HS-27A (cell line): ENCODE results near the gene PHEX.
A peak's percentile ranks its signal among the peaks of the same experiment; 100 is the strongest.

Experiments
- DNase-seq: peaks from one replicate; pipeline ENCODE4 v3.0.0-alpha.2; 2012; ENCODE audit warnings: low read depth, missing footprints

PHEX gene

DNA sequence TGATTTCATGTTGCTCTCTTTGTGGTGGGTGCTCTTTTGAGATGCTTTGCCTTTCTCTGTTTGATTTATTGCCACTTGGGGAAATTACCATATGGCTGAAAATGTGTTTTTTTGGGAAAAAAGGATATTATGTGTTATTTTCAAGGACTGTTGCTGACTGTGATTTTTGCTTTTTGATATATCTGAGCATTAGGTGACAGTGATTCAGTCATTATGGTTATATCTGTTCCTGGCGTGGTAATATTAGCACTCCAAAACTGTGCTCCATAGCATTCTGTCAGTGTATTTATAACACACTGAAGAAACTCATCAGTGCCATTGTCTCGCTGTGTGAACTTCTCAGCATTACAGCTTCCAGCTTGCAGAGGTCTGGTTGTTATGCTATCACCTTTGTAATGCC, 73.8 kb downstream of the PHEX start:
- DNase-seq: no peak

DNA sequence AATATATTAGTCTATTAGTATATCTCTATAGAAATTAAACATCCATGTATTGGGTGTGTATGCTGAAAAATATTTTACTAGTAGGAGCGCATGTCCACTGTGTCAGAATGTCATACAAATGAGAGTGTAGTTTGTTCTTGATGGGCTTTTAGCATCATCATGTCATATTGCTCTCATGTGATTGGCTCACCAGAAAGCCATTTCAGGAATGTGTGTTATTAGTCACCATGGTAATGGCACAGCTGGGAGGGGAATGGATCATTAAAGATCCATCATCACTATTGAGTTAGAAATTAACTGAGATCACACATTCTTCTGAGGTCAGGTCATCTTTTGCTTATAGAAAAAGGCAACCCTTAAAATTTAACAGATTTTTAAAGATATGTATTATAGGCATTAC, 77.3 kb downstream of the PHEX start:
- peak; percentile 29 for DNase-seq

DNA sequence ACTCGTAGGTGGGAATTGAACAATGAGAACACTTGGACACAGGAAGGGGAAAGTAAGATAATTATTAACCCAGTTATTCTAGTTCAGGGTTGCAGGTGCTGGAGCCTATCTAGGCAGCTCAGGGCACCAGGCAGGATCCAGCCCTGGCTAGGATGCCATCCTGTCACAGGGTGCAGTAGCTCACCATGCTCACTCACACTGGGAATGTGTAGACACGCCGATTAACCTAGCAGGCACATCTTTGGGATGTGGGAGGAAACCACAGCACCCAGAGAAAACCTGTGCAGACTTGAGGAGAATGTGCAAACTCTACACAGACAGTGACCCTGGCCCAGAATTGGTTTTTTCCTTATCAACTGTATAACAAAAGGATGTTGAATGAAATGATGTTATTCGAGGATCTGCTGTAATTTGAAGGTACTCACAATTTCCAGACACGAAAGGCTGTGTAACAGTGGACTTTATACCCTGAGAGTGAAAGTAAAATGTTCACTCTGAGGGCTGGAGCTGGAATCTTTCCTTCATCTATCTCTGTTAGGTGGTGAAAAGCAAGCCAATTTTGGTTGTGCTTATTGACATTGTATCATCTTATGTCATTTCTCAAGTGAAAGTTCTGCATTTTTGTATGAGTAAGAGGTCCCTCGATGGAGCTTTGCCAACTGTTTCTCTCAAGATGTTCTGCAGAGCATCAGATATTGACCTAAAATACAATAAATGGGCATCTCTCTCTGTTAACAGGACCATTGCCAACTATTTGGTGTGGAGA, 78.8 kb downstream of the PHEX start:
- no peak for DNase-seq

DNA sequence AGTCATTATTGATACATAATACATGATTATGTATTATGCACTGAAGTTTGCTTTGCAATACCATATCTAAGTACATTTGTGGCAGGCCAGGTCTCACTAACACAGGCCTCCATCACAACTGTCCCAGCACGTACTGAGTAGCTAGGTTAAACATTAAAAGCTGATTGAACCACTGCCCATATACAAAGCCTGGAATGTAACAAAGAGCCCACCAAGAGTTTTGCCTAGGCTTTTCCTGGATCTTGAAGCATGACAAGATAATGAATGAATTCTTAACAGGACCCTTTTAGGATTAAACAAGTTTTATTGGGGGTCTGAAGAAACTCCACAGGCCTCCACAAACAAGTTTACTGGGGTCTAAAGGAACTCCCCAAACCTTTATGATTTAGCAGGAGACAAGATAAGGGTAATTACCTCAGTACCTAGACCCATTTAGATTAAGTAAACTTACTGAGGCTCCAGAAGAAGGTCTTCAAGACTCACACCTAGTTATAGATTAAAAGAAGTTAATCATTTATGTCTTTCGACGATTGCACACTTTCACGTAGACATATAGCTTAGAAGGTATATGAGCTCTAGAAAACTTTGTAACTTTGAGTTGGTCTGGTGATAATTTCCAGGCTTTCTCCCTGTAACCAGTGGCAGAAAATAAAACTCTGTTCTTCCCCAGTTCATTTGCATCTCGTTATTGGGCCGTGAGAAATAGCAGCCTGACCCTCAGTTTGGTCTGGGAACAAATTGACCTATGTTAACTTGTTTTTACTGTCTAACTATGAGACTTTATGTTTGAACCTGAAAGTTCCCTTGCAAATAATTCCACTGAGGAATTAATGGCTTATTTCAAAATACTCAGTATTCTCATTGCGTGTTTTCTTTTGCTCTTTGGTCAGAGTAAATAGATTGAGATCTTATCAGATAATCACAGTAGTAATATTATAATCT, 84.8 kb downstream of the PHEX start:
- DNase-seq: no peak

DNA sequence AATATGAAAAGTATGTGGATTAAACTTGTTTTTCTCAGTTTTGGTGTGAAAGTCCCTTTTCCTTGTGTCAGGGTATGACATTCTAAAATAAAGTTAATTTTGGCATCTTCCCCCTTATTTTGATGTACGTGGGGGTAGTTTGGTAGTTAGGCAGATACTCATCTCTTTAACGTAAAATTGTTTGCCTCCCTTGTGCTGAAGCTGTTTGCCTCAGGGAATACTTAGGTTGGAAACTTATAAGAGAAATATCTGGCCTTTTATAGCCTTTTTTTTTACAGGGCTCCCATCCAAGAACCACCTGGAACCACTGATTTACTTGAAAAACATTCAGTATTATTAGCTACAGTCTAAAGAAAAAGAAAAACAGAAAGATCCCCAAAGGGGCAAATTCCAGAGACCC, 85.5 kb downstream of the PHEX start:
- DNase-seq: no peak

DNA sequence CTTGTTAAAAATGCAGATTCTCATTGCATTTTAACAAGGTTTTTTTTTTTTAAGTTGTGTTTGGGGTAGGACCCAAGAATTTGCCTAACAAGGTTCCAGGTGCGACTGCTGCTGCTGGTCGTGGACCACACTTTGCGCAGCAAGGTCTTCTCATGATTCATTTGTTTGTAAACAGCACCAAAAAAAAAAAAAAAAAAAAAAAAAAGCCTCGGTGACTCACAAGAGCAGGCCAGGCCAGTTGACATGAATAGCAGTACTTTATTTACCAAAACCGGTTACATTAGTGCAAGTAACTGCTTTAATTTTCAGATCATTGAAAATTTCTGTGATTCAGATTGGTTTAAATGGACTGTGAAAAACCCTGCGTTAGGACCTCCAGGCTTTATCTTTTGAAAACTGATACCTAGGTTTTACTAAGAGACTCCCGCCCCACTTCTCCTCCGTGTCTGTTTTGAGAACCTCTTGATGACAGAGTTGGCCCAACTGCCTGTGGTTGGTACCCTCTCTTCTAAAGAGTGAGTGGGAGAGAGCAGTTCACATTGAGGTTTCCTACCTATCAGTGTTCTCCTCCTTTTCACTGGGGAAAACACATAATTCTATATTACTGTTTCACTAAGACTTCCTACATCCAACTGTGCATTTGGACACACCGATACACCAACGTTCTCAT, 86.2 kb downstream of the PHEX start:
- DNase-seq: no peak

DNA sequence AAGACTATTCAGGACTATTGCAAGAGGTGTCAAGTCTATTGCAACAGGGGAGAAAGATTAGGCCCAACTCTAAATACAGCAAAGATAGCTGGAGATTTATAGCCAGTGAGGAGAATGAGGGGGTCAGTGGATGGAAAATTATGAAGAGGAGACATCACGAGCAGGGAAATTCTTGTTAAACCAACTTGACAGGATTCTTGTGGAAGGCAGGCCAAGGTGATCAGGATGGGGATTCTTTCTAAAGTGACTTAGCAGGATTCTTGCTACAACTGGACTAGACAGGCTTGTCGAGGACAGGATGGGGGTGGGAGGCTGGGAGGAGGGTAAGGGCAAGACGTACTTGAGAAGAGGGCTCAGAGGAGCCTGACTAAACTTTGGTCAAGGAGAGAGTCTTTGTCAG, 89.0 kb downstream of the PHEX start:
- DNase-seq: no peak

DNA sequence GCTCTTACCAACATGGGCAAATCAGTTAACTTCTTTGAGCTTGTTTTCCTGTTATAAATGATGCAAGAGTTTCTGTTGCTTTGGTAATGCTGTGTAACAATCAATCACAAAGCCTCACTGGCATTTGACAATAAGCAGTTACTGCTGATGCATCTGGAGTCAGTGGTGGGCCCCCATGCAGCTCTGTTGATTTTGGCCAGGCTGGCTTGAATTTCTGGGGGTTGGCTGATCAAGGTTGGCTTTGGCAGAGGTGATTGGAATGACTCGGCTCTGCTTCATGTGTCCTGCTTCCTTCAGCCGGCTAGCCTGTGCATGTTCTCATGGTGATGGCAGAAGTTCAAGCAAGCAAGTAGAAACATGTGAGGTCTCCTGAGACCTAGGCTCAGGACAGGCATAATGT, 90.4 kb downstream of the PHEX start:
- no peak for DNase-seq

DNA sequence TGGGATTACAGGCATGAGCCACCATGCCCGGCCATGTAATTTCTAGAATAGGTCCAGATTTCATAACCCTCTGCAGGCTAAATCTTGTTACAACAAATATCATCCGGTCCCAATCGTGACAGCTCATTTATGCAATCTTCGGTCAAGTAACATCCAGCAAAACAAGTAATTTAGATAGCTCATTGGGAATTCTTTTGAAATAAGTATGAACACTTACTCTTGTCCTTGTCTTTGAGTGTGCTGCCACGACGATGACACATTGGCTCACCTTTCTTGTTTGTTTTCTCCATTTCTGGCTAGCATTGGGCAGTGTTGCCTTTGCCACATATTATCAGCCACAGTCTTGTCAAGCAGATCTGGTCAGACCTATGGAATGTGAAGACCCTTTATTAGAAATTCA, 92.0 kb downstream of the PHEX start:
- DNase-seq: no peak

DNA sequence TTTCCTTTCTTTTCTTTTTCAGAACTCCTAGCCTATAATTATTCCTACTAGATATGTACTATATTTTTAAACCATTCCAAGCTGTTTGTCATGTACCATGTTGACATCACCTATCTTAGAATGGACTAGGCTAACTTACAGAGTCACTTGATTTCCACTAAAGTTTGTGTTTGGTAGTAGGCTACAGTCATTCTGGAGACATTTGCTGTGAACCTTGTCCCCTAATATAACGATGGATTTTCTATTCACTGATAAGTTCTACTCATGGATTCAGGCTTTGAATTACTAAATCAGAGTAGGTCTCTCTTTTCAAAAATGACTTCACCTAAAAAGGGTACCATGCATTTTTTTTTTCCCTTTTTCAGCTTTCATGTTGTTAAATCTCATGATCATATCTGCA, 93.4 kb downstream of the PHEX start:
- no peak for DNase-seq

DNA sequence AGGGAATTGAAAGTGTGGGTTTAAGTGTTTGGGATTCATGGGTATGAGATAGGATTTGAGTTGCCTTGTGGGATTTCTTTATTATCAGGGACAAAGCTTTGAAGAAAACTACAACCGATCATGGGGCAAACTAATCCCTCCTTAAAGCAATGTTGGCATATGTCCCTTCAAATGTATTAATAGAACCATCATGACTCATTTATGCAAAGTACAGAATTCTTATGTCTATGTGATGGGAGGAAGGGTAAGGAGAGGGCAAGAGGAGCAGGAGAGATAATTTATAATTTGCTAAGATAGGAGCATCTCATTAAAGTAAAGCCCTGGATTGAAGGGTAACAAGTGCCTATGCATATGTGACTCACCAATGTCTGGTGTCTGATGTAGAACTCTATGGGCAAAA, 94.2 kb downstream of the PHEX start:
- DNase-seq: no peak

DNA sequence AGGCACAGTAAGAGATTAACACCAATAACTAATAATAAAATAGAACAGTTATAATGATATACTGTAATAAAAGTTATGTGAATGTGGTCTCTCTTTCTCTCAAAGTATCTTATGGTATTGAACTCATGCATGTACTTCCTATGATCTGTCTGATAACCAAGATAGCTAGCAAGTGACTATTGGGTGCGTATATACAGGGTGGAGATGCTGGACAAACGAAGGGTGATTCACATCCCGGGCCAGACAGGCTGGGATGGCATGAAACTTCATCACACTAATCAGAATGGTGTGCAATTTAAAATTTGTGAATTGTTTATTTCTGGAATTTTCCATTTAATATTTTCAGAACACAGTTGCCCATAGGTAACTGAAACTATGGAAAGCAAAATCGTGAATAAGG, 96.8 kb downstream of the PHEX start:
- no peak for DNase-seq

DNA sequence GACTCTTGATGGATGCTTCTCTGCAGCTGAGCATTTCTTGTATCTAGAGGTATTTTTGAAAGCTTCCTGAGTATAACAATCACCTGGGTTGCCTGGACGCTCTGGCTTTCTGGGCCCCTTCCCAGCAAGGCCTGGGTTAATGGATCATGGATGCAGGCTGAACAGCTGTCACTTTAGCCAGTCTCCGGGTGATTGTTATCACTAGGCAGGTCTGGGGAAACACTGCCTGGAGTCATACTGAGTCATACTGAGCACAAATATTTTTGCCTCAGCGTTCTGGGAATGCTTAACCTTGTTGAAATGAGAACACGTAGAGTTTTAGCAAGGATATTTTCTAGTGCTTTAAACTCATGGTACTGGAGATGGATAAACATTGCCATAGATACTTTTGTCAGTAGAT, 102.6 kb downstream of the PHEX start:
- DNase-seq: no peak

DNA sequence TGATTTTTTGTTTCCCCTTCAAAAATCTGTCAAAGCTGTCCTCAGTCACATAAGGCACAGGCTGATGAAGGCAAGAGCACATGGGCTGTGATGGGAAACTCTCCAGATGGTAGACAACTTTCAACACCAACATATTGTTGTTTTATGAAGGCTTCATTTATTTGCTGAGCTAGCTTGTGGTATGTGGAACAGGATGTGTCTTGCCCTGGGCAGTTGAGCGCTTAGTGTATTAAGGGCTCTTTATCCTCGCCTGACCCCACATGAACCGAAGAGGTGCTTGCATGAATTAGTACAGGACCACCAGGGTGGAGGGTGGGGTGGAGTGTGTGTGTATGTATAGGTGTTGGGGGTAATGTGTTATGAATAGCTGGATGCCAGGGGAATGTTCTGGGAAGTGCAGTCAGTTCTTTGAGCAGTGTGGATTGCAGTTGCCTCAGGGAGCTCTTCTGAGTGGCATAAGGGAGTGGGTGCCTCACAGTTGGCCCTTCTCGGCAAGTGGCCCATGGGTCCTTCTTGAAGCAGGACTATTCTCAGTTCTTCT, 103.1 kb downstream of the PHEX start:
- DNase-seq: no peak

DNA sequence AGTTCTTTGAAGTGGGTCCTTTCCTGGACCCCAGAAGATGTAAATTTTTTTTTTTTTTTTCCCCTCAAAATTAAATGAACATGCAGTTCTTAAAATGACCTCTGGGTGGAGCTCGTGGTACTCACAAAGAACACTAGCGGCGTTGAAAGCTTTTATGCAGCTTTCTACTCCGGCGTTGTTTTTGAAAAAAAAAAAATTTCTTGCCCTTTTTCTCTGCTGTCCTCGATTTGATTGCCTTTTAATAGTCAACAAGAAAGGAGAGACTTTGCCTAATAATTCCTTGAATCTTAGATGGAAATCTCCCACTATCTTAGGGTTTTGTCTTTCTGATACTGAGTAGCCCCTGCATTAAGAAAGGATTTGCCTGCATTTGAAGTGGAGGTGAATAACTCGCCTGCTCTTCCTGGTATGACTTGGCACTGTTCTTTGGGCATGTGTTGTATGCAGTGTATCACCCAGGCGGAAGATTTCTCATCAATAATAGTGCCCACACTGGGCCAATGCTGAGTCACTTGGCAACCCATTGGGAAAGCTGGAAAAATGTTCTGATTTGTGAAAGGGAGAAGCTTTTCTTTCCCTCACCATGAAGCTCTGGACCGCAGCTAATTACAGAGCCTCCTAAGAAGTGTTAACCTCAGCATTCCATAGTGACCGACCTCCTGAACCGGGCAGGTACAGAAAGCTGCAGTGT, 104.0 kb downstream of the PHEX start:
- no peak for DNase-seq

DNA sequence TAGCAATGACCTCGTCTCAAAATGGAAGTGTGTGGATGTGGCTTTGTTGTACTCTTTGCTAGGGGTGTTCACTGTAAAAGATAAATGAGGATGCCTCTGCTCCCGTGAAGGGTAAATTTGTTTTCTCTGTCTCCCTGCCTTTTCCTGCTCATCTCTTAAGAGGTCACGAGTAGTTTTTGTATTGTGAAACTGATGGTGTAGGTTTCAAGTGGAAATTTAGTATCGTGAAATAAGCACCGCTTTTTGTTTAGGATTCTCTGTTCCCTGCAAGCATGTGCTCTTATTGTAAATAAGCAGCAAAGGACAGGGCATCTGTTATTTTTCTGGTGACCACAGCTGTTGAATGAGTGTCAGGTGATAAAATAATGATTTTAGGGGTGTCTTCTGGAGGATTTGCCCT, 104.6 kb downstream of the PHEX start:
- DNase-seq: no peak

DNA sequence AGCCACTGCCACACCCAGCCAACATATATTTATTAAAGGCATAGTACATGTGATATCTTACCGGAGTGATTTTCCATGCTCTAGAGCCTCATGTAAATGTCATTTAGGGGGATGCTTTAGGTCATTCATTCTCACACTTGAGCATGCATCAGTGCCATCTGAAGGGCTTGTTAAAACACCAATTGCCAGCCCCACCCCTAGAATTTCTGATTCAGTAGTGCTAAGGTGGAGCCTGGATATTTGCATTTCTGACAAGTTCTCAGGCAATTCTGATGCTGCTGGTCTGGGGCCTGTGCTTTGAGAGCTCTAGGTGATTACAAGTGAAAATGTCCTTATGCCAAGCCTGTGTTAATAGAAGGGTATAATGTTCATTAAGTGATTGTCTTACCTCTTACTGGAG, 107.7 kb downstream of the PHEX start:
- DNase-seq: no peak

DNA sequence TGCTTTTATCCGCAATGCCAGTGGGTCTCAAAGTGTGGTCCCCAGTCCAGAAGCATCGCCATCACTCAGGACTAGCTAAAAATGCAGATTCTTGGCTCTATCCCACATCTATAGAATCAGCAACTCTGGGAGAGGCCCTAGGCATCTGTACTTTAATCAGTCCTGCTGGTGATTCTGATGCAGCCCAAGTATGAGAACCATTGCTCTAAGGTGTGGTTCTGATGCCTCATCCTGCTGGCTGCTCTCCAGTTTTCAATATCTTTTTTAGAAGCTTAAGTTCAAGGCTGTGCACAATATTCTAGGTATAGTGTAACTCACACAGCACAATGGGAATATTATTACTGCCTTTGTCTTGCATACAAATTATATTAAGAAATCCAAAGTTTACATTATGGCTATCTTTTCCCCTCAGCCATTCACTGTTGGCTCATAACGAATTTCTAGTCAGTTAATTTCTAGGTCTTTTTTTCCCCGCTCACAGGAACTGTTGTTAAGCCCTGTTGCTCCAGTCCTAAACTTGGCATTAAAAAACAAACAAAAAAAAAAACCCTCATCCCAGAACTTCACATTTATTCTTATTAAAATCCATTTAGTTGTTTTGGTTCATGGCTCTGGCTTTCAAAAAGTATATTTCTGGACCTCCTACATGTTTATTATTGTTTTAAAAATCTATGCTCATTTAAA, 109.1 kb downstream of the PHEX start:
- no peak for DNase-seq

DNA sequence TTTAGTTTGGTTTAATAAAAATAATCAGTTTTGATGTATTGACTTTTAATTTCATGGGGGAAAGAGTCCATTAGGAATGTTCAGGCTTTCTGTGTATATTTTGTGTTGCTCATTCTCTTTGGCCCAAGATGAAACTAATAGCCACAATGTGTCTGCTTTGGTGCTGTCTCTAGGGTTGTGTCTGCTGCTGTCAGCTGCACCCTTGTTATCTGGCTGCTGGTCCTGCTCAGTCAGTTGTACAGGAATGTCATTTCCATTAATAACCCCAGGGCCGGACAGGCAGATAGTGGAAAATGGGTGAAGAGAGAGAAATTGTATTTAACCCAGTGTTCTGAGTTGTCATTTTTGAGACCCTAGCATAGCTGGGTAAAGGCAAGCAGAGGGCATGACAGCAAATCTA, 115.1 kb downstream of the PHEX start:
- DNase-seq: no peak

DNA sequence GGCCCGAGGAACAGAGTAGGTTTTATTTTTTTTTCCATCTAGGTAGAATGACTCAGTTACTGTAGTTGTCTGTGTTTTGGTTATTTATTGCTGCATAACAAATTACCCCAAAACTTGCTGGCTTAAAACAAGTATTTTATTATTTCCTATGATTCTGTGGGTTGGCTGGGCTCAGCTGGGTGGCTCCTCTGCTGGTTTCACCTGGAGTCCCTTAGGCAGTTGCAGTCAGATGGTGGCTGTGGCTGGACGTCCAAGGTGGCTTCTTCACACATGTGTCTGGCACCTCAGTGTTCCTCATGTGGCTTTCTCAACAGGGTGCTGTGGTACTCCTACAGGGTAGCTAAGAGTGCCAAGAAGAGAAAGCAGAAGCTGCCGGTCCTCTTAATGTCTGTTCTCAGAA, 115.8 kb downstream of the PHEX start:
- no peak for DNase-seq

DNA sequence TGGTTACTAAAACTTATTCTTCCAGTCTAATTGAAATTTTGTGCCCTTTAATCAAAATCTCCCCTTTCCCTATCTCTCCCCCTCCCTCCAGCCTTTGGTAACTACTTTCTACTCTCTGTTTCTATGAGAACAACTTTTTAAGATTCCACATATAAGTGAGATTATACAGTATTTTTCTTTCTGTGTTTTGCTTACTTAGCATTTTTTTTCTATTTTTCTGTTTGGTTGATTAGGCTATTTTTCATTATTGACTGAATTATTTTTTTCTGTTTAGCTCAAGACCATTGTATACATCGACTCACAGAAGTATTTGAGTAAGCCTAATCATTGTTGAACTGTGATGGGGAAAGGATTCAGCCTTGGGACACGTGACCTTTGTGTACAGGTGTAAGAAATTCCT, 116.4 kb downstream of the PHEX start:
- no peak for DNase-seq
